GM12874 (cell line): Measurements from ENCODE around the gene IVD.
A peak's percentile ranks its signal among the peaks of the same experiment; 100 is the strongest.

Experiments used
- TF ChIP-seq, protein P1 (sequence below): IDR thresholded peaks from 2 replicates; pipeline ENCODE4 v1.5.1; 2011; ENCODE audit warnings: low read depth, mild to moderate bottlenecking, control low read depth, low read length, moderate library complexity; ENCODE audit not compliant: insufficient read depth

Gene IVD

DNA sequence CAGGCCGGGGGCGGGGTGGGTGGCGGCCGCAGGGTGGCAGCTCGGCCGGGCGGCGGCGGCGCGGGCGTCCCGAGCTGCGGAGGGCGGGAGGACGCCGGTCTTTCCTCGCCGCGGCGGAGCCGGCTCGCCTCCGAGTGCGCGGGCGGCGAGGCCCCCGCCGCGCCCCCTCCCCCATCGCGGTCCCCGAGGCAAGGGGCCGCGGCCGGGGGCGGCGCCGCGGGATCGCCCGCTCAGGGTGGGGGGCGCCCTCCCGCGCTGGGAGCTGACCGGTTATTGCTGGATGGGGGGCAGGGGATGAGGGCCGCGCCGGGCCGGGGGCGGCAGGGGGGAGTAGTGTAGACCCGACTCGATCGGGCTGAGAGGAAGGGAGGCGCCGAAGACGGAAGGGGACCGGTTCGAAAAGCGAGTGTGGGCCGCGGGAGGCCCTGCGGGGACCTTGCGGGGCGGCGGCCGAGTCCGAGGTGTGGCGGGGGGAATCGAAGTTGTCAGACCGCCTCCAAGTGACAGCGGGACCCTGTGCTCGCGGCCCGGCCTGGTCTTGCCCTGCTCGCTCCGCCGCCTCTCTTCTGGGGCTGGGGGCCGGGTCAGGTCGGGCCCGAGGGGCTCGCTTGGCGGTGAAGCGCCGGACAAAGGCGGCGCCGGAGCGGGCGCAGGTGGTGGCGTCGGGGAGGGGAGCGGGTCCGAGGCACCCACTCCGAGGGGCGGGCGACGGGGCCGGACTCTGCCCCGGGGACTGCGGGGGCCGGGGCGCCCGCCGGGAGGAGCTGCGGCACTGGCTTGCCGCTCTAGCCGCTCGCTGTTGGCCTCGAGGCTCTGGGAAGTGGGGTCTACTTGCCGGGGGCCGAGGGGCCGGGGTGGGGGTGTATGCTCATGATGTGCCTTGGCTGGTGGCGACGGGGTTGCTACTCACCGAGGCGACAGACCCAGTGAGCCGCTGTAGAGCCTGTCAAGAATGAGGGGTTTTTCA, 36.3 kb downstream of the IVD start:
- TF ChIP-seq, protein P1, sequence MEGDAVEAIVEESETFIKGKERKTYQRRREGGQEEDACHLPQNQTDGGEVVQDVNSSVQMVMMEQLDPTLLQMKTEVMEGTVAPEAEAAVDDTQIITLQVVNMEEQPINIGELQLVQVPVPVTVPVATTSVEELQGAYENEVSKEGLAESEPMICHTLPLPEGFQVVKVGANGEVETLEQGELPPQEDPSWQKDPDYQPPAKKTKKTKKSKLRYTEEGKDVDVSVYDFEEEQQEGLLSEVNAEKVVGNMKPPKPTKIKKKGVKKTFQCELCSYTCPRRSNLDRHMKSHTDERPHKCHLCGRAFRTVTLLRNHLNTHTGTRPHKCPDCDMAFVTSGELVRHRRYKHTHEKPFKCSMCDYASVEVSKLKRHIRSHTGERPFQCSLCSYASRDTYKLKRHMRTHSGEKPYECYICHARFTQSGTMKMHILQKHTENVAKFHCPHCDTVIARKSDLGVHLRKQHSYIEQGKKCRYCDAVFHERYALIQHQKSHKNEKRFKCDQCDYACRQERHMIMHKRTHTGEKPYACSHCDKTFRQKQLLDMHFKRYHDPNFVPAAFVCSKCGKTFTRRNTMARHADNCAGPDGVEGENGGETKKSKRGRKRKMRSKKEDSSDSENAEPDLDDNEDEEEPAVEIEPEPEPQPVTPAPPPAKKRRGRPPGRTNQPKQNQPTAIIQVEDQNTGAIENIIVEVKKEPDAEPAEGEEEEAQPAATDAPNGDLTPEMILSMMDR = 0 out of 2 replicates have a peak, but pooled peaks have one; percentile 22

DNA sequence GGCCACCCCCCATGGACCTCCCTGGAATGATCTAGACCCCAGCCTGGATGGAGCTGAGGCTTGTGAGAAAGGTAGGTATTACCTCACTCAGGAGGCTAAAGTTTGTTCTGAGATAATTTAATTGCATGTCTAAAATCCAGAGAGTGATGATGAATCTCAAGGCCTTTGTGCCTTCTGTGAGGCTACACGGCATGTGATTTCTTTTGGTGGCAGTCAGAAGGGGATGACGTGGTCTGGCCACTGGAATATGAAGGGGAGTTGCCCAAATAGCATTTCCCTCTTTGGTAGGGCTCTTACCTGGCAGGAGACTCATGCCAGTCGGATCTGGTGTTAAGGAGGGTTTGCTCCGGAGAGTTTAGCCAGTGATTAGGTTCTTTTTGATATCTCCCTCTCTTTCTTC, 37.7 kb downstream of the IVD start:
- TF ChIP-seq, protein P1 = no peak

- TF ChIP-seq, protein P1 = no peak
Measured at GRCh38 chr15:40443846-40444245, 38.3 kb downstream of the IVD start.

DNA sequence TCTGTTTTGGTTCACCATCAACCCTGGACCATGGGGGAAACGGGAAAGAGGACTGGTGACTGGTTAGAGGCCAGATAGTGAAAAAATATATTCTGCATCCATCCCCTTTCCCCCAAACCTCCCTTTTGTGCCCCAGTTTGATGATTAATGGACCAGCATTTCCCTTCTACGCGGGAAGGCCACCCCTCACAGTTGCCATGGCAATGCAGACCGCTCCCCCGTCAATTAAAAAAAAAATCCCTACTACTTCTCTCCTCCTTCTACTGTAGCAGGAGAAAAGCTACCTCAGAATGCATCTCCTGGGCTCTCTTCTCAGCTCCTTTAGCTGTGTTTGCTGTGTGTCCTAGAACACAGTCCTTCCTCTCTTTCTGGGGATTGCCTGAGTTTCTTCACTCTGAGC, 39.1 kb downstream of the IVD start:
- TF ChIP-seq, protein P1 = no peak

GRCh38 chr15:40445421-40445922, 39.9 kb downstream of the IVD start:
- TF ChIP-seq, protein P1 = no peak

- TF ChIP-seq, protein P1 = no peak
Measured at GRCh38 chr15:40446144-40446543, 40.5 kb downstream of the IVD start.

- TF ChIP-seq, protein P1 = no peak
Measured at GRCh38 chr15:40448354-40448753, 42.8 kb downstream of the IVD start.
